CD4-positive, alpha-beta T cell treated with Interleukin-17A for 1 hour (primary cell): ENCODE measurements around the gene ANKS1A.

Experiments used
- DNase-seq: peaks from one replicate; pipeline ENCODE4 v3.0.0-alpha.2; 2020

The ANKS1A gene

DNA sequence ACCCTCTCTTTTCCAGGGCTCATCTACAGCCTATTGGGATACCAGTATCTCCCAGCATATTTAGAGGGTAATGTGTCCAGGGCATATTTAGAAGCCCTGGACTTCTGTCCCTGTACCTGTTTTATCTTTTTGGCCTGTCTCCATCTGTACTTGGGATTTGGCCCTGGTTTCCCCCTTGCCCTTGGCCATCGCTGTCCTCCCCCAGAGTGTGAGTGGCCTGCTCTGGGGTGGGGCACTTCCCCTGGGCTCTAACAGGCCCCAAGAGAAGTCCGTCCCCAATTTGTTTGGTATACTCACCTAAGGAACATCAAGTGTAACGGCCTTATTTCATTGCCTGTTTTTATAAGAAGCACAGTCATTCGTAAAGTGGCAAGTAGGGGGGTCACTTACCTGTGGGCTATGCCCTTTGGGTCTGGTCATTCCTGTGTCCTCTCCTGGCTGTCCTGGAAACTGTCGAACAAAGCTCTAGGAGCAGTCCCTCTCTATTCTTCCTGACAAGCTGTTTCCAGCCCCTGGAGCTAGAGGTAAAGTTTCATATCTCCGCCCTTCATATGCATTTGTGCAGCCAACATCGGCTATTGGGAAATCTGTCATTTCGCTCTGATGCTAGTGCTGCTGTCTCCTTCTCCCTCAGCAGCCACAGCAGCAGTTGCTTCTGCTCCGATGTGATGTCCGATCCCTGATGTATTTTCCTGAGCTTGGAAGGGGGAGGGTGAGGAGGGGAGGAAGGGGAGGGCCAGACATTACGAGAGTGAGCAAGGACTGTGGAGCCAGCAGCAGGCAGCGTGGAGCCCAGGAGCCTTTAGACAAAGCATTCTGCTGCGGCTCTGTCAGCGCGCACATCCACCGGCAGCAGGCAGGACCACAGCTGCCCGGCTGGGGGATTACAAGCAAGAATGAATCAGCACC, 168.6 kb downstream of the ANKS1A start:
- no peak for DNase-seq

DNA sequence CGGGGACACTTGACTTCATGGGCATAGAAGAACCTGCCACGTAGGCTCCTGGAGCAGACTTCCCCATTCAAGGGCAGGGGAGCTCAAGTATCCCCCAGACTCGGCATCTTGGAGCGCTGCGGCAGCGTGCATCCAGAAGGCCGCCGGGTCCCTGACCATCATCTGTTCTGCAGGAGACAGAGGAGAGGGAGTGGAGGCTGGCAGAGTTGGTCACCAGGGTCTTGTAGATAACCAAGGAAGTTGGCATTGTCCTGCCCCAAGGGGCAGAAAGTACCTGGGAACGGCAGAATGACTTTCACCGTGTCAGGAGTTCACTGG, 169.3 kb downstream of the ANKS1A start:
- DNase-seq = no peak

DNA sequence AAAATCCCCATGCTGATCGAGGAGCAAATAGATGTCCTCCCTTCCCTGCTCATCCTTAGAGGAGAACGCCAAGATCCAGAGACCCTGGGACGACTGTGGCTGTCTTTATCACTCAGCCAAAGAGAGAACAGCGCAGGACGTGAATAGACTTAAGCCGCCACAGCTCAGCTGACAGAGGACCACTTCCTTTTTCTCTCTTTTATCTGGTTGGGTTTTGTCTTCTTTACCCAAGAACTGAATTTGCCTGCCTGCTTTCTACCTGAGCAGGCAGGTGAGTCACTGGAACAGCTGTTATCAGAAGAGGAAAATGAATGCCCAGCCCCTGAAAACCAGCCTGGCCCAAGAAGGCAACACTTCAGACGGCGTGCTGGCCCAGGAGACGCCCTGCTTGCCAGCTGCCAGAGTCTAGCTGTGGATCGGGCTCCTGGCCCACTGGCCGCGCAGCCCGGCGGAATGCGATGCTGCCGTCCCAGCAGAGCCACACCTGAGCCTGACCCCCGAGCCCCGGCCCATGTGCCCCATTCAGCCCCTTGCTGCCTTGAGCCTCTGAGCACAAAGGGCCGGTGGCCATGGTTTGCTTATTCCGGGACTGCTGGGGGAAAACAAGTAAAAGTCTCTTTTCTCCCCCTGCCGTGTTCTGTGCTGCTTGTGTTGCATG, 169.9 kb downstream of the ANKS1A start:
- DNase-seq = no peak

DNA sequence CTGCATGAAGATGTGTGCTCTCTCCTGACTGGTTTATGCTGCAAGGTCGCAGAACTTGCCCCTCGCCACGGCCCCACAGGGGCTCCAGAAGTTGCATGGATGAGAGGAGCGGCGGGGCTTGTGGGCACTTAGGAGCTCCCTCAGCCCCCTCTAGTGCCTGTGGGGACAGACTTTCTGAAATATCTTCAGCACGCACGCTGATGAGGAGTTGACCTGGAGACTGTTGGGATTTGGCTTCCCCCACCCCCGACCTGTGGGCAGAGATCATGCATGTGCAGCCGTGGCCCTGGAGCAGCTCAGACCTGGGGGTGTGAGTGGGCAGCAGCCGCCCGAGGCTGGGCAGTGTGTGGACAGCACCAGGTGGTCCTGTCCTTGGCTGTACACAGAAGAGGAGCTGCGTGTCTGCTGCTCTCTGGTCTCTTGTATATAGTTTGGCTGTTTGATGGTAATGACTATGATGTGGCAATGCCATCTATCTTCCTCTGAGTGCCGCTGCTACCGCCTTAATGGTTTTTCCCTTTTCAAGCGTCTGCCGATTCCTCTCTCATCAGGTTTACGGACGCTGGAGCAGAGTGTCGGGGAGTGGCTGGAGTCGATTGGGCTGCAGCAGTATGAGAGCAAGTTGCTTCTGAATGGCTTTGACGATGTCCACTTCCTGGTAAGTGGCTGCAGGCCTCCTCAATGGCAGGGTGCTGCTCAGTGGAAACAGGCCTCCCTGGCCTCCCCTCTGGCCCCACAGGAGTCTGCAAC, 170.7 kb downstream of the ANKS1A start:
- no peak for DNase-seq

DNA sequence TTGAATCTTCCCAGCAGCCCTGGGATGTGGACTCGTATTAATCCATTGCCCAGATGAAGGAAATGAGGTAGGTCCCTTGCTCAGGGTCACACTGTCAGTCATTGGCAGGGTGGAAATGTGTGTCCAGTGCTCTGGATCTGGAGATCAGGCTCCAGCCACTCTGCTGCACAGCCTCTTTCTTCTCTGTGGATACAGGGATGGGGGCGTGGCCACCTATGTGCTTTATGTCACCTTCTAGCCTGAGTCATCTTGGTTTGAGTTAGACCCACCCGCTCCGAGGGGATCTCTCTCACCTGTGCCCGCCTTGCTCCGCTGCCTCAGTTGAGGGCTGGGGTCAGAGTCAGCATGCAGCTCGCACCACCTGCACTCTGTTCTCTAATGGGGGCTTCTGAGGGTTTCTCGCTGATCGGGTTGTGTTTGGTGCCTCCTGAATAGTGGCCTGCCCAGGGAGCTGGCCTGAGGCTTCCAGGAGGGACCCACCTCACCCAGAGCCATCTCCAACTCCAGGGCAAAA, 172.1 kb downstream of the ANKS1A start:
- DNase-seq = no peak

DNA sequence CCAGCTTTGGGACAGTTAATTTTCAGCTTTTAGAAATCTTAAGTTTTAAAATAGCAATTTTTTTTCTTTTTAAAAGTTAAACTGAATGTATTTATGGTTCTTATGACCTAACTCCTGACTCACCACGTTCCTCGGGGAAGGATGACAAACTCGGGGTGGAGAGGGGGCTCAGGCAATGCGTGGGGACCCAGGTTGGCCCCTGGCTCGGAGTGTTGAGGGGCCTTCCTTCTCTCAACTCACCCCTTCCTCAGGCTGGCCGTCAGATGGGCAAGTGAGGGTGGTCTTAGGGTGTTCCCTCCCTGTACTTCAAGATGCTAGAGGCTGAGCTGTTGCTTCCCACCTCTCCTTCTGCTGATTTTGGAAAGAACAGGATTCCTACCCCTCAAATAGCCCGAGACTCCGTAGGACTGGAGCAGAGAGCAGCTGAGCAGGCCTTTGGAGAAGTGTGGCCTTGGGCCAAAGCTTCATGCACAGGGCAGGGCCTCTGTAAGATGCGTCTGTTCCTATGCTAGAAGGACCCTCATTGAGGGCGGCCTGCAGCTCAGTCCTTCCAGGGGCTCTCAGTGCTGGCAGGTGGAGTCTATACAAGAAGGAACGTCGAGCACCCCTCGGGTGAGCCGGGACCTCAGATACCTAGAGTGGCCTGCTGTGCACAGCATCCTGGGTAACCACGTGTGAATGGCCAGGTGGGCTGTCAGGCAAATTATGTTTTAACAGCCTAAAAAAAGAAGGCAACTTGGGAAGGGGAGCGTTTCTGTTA, 172.8 kb downstream of the ANKS1A start:
- no peak for DNase-seq

DNA sequence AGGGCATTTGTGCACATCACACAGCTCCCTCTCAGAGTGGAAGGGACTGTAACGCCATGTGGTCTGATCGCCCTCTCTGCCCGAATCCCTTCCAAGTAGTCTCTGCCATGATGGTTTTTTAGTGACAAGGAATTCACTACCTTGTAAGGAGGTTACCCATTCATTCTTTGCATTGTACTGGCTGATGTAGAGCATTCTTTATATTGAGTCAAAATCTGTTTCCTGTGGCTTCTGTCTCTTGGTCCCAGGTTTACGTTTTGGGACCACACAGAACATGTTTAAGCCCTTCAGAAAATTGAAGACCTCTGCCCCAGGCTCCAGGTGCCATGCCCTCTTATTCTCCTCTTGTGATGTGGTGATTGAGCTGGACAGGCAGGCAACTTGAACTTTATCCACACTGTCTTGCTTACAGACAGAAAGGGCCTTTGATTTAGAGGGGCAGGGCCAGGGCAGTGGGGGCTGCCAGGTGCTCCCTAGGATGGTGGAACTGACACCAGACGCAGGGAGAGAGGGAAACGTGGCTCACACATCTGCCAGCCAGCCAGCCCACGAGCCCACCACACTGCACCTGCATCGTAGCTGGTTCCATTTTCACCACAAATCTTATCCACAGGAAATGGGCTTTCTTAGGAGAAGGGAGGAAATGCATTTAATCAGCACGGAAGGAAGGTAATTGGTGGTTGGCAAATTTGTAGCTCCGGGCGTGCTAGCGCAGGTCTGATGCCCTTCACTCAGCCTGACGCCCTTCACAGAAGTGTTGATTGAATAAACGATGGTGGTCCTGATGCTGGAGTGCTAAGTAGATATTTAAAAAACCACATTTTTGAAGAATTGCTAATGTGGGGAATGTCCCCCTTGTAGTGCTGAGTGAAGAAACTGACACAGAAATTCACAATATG, 173.9 kb downstream of the ANKS1A start:
- no peak for DNase-seq

DNA sequence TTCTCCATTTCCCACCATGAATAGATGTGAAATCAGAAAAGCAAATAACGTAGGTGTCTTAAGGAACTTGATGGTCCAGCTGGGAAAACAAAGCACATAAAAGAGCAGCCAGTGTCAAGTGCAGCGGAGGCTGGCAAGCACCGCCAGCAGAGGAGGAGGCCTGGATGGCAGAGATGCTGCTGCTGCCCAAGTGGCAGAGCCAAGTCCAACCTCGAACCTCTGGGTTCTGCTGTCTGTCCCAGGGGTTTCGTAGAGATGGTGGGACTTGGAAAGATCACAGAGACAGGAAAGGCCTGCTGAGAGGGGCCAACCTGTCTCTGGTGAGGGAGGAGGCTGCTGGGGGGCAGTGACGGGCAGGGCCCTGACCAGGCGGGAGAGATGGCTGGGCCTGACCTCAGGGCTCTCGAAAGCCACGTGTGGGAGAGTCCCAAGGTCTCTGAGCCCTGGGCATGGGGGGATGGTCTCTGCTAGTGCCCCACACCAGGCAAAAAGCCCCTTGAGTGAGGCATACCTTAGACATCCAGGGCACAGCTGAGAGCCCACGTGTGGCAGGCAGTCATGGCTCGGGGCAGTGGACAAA, 174.7 kb downstream of the ANKS1A start:
- DNase-seq = no peak

DNA sequence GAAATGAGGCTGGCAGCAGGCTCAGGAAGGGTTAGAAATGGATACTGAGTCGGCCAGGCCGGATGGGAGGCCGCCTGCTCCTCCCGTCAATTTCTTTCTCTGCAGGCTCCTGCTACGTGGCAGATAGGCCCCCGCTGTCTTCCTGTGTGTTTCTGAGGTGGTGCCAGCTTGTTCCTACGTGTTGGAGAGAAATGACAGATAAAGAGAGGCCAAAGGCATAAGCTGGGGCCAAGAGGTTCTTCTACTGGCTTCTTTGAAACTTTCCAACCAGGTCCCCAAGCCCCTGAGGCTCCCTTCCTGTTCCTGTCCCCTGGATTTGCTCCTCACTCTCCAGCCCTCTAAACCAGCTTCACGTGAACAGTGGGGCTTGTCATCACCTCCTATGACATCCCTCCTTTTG, 175.2 kb downstream of the ANKS1A start:
- DNase-seq = no peak

DNA sequence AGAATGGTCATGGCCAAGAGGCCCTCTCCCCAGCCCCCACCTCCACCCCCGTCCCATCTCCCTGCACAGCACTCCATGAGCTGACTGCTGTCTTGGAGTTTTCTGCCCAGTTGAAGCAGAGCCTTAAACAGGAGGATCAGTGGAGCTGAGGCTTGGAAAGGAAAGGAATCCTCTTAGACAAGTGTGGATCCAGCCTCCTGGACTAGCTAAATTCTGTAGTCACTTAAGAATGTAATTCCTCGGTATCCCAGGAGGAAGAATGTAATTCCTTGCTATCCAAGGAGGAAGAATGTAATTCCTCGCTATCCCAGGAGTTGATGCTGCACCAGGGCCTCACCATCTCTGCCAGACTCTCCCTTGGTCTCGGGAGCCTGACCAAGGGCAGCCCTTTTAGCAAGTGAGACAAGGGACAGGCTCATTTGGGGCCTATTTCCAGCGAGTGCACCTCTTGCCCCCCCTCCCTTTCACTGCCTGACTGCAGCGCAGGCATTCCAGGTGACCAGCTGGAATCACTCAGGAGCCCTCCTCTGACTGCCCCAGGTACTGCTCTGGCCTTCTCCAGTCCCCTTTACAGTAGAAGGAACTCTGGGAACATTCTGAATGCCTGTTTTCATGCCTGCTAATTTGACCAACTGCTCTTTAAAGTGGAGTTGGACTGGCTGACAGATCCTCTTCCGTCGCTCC, 175.8 kb downstream of the ANKS1A start:
- DNase-seq = no peak

DNA sequence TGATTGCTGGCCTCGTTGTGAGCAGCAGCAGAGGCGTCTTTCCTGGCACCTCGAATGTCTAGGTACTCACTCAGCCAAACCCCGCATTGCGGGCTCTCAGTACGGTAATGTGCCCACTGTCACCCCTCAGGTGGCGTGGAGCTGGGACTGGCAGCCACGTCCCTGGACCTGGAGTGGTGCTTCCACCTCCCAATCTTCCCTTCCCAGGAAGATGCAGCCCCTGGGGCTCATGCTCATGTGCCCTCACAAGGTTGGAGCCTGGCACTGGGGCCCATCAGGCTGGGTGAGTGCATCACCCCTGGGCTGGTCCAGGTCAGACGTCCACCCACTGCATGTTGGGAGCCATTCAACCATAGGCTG, 176.4 kb downstream of the ANKS1A start:
- no peak for DNase-seq

DNA sequence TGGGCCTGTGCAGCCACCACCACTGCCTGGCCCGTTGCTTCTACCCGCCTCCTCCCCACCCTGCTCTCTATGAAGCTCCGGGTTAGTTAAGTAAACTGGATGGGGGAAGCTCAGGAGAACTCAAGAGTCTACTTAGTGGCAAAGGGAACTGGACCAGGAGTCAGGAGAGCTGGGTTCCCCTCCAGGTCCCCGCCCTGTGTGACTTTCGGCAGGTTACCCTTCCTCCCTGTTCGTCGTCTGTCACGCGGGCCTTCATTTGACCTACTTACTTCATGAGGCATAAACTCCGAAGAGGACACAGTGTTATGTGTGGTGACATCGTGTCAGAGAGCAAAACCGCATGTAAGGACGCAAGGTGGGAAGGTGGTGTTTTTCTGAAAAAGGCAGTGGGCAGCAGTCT, 176.8 kb downstream of the ANKS1A start:
- no peak for DNase-seq

DNA sequence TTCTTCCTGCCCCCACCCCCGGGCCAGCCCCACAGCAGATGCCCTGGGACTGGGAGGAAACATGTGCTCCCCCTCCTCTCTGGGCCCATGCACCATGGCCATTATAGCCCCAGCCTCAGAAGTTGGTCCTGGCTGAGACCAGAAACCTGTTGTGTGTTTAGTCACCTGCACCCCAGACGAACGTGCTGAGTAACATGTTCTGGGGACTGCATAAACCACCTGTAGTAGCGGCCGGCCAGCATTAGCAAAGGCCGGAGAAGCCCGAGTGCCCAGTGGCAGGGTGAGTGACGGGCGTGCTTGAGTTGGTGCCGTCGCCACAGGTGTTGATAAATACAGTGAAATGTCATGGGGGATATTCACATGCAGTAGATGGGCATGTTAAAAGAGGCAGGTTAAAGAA, 178.2 kb downstream of the ANKS1A start:
- DNase-seq = no peak

DNA sequence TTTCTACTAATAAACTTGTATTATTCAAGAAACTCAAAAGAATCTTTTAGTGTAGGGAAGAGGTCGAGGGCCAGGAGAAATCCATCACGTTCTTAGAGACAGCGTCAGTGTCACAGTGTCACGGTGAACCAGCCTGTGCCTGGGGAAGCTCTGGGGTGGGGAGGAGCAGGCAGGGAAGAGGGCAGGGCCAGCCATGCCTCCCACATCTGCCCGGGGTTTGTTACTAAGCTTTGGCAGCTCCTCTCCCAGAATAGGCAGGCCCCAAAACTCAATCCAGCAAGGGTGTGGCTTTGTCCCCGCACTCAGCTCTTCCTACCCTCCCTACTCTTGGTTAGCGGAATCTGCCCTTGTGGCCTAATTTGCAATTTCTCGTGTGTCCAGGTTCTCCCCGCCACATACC, 179.2 kb downstream of the ANKS1A start:
- DNase-seq = no peak

DNA sequence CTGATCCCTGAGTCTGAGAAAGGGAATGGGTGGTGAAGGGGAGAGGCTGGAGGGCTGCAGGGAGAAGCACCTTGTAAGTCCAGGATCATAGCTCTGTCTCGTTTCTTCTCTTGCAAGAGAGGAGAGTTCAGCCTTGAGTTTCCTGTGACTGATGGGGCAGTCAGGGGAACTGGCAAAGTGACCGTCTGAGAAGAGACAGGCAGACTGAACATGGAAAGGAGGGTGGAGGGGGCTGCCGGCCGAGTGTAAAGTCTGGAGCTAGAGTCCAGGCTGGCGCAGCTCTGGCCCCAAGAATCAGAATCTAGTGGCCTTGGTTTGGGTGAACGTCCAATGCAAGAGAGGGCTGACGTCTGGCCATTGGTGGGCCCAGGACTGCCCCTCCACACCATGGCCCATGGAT, 179.6 kb downstream of the ANKS1A start:
- DNase-seq = no peak

DNA sequence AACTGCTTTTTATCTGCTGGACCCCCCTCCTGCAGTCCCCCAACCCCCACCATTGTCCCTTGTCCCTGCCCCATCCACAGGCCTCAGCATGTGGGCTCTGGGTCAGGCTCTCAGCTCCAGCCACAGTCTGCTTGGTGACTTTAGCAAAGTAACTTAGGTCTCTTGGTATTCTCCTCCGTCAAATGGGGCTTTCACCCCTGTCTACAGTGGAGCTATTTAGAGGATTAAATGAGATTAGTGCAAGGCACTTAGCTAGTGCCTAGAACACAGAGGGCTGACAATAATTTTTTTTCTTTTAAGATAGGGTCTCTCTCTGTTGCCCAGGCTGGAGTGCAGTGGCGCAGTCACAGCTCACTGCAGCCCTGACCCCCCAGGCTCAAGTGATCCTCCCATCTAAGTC, 180.2 kb downstream of the ANKS1A start:
- no peak for DNase-seq

DNA sequence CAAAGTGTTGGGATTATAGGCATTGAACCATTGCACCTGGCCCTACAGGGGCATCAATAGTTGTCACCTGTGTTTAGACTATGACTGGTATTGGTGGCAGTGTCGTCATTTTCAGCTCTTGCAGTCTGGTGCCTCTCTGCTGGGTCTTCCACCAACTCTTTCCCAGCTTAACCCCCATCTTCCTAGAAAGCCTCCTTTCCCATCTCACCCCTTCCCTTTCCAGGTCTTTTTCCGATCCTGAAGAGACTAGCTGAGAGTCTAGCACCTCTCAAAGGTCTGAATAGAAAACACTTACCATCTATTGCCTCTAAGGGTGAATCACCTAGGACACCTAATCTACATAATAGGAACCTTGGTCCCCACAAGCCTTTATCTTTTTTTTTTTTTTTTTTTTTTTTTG, 181.1 kb downstream of the ANKS1A start:
- no peak for DNase-seq

DNA sequence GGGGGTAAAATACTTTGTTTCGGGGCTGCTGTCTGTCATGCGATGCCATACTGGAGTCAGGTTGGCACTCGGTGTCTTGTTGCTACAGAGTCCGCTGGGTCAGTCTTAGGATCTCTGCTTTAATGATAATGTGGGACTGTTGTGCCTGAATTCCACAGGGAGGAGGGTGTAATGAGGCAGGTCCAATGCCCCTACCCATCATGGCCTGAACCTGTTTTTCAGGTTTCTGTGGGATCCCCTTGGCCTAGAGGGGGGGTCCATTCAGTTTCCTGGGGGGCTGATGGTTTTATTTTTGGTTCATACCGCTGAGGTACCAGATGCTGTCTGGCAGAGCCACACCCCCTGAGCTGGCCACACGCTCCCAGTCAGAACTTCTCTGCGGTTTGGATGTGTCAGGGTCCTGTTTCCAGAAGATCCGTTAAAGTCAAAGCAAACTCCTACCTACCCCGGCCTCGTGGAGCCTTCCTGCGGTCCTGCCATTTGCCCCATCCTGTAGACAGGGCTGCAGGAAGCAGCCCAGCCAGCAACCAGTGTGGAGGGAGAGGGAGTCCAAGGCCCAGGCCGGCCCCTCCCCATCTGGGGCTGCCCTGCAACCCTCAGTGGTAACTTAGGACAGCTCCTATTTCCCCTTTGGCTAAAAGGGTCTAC, 182.4 kb downstream of the ANKS1A start:
- no peak for DNase-seq

DNA sequence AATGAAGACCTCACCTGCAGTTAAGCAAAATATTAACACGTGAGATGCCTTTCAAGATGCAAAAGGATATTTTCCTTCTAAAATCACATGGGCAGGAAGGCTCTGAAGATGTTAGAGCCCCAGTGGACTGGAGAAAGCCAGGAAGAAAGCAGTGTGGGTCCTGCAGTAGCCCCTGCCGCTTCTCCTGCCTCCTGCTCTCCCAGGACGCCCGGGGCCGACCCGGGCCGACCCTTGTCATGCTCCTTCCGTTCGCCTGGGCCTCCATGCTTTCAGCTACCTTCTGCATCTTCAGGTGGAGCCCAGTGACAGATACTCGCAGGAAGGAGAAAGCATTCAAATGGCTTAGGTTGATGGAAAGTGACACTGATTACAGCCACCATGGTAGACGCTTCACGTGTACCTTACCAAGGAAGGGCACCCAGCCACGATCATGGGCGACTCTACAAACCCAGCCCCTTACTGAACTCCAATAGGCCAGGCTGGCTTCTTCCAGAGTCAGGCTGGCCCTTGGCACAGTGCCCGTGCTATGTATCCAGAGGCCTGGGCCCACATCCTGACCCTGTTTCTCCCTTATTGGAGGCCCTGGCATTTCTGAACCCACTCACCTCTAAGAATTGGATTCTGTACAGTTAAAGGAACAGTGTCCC, 183.1 kb downstream of the ANKS1A start:
- DNase-seq = no peak

DNA sequence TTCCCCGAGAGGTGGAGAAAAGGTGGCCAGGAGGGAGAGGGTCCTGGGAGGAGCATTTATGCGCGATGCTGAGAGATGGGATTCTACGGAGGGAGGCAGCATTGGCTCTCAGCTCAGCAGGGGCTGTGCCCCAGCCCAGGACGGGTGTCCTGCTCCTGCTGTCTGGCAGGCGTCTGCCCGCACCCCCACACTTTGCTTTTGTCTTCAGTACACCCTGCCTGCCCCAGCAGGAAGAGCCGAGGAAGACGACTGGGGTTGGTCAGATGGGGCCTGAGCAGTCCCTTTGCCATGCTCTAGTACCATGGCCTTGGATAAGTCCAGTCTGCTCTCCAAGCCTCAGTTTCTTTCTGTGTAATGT, 183.6 kb downstream of the ANKS1A start:
- no peak for DNase-seq
